ENCODE data around the gene PSMB10. TPM values are rescaled to one million over a fixed set of nuclear protein-coding genes. Genes with fewer than 3 reads are reported as not detected.

PSMB10 gene
- total and polyA plus RNA-seq, 2 of the 4 experiments (the other 2 are of a cell fraction), result 28.7 to 36.7 TPM

DNA sequence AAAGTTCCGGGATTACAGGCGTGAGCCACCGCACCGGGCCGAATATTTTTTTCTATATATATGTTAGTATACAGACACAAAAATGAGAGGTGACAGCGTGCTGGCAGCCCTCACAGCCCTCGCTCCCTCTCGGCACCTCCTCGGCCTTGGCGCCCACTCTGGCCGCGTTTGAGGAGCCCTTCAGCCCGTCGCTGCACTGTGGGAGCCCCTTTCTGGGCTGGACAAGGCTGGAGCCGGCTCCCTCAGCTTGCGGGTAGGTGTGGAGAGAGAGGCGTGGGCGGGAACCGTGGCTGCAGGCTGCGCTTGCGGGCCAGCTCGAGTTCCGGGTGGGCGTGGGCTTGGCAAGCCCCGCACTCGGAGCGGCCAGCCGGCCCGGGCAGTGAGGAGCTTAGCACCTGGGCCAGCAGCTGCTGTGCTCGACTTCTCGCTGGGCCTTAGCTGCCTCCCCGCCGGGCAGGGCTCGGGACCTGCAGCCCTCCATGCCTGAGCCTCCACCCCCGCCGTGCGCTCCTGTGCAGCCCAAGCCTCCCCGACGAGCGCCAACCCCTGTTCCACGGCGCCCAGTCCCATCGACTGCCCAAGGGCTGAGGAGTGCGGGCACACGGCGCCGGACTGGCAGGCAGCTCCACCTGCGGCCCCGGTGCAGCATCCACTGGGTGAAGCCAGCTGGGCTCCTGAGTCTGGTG is 45.5 kb upstream of the PSMB10 start:
- TF ChIP-seq RCOR1 (IDR thresholded peaks at IDR 0.05; ENCODE audit: insufficient replicate concordance, low read length) (no peak), ELK1 (IDR thresholded peaks at IDR 0.05; ENCODE audit: borderline replicate concordance, low read depth, low read length) (no peak), MAZ (IDR thresholded peaks at IDR 0.05; ENCODE audit: borderline replicate concordance, low read depth, low read length) (no peak), SMC3 (IDR thresholded peaks at IDR 0.05; ENCODE audit: low read depth, low read length) (no peak), USF2 (IDR thresholded peaks at IDR 0.05; ENCODE audit: low read depth, low read length) (no peak), RAD21 (IDR thresholded peaks at IDR 0.05; ENCODE audit: low read length) (no peak), POLR2A (IDR thresholded peaks at IDR 0.05; ENCODE audit: low read depth, low read length) (no peak)
- Histone ChIP-seq H3K4ac (ENCODE audit: low read depth, low read length) (no peak overlapping the region), H2BK15ac (ENCODE audit: low read depth, low read length) (no peak overlapping the region), H2AFZ (replicated peaks; ENCODE audit: low read length, poor library complexity) (no peak overlapping the region), H4K8ac (ENCODE audit: low read depth in 2 of 2, low read length in 2 of 2) (no peak overlapping the region), H4K5ac (ENCODE audit: low read depth, low read length) (no peak overlapping the region), H2BK120ac (ENCODE audit: low read depth, low read length) (no peak overlapping the region), H2BK20ac (ENCODE audit: low read depth, low read length) (no peak overlapping the region), H3K9me3 (ENCODE audit: control insufficient read depth, insufficient read depth, low read length) (no peaks in the 10 kb centered on the region), H3K23ac (ENCODE audit: low read depth, low read length) (no peak overlapping the region), H3K18ac (ENCODE audit: low read depth, low read length) (no peak overlapping the region), H3K4me3 (ENCODE audit: insufficient read depth, low read depth, low read length) (no peak overlapping the region), H2AK5ac (ENCODE audit: low read depth, low read length) (no peak overlapping the region), H4K91ac (ENCODE audit: insufficient read depth, low read depth, low read length) (no peak overlapping the region), H2AK9ac (replicated peaks; ENCODE audit: low read depth, low read length, poor library complexity) (no peak overlapping the region), H3K27ac (ENCODE audit: insufficient read depth, low read length) (no peak overlapping the region), H3K4me1 (ENCODE audit: control insufficient read depth, insufficient read depth, low read length) (peaks cover 1% of the 10 kb centered on the region; the same call in 1 of the 2 replicates), H3K36me3 (ENCODE audit: control insufficient read depth, insufficient read depth, low read length) (no peaks in the 10 kb centered on the region), H3K27me3 (ENCODE audit: control insufficient read depth, insufficient read depth, low read length) (peaks cover 17% of the 10 kb centered on the region), H4K20me1 (ENCODE audit: insufficient read depth, low read length) (no peaks in the 10 kb centered on the region), H3K79me1 (ENCODE audit: low read depth in 1 of 2, low read length in 2 of 2) (no peaks in the 10 kb centered on the region), H3K56ac (ENCODE audit: extremely low read depth, insufficient read depth, low read length) (no peak overlapping the region), H3K9me1 (ENCODE audit: insufficient read depth, low read length) (no peaks in the 10 kb centered on the region), H3K14ac (replicated peaks; ENCODE audit: low read depth, low read length) (no peak overlapping the region), H3K4me2 (ENCODE audit: low read depth, low read length) (no peak overlapping the region), H3K9ac (ENCODE audit: low read depth, low read length) (no peak overlapping the region), H2BK5ac (ENCODE audit: low read depth, low read length, poor library complexity, severe bottlenecking) (no peak overlapping the region)
- DNase-seq (no peak), ATAC-seq (ENCODE audit: low read depth) (no peak)
- no TSS peak for BruUV-seq (replicated peaks)
- dilution Hi-C loops (cut with HindIII; ENCODE audit: low sequenced_read_pairs, unreplicated experiment), result no loop called here
- ChIA-PET CTCF (no interaction called here), POLR2A (ENCODE audit: unreplicated experiment) (interaction anchor here (0.6 kb wide), 1 partner anchor 53 kb away, joined by 4 read pairs; no protein-coding TSS in a partner anchor)
- intact Hi-C loops (cut with micrococcal nuclease), result no loop called here
- in situ Hi-C loops (cut with MboI; ENCODE audit: low sequenced_read_pairs), result loop anchor here (10.0 kb wide), 1 partner anchor 243 kb away; no protein-coding TSS in a partner anchor
- WGBS, 2 experiments (ENCODE audit: extremely low coverage in 2 of 2, insufficient read length in 1 of 2), result 94% methylated on average over 21 of the region's 49 CpGs; no CpG with 5 or more reads in 1 of the 2 experiments

Measured in IMR-90 (cell line).